SIG-M5 (cell line): ENCODE results near the gene GRM7.
"Not testable (repeated sequence)": the region's sequence is repeated elsewhere in the genome, so short reads cannot be mapped to it uniquely, and the experiment has no call there.

Source experiments
- DNase-seq: peaks from one replicate; lab custom pipeline; 2025; lab: John Stamatoyannopoulos, UW

Gene GRM7

DNA sequence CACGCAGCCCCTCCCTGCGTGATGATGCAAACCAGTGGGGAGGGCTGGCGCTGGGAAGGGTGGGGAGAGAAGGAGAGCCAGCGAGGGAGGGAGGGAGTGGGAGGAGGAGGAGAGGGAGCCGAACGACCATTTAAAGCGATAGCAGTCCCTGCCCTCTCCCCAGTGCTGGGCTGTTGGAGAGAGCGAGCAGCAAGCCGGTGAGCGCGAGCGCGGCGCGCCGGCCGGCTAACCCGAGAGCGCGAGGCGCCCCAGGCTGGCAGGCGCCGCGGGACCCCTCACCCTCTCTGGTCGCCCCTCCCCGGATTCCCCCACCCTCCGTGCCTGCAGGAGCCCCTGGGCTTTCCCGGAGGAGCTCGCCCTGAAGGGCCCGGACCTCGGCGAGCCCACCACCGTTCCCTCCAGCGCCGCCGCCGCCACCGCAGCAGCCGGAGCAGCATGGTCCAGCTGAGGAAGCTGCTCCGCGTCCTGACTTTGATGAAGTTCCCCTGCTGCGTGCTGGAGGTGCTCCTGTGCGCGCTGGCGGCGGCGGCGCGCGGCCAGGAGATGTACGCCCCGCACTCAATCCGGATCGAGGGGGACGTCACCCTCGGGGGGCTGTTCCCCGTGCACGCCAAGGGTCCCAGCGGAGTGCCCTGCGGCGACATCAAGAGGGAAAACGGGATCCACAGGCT lies at the start of gene GRM7:
GRM7 (plus strand) TSS at position 162 of the 671 bp plus-strand sequence.
- DNase-seq, result no peak

DNA sequence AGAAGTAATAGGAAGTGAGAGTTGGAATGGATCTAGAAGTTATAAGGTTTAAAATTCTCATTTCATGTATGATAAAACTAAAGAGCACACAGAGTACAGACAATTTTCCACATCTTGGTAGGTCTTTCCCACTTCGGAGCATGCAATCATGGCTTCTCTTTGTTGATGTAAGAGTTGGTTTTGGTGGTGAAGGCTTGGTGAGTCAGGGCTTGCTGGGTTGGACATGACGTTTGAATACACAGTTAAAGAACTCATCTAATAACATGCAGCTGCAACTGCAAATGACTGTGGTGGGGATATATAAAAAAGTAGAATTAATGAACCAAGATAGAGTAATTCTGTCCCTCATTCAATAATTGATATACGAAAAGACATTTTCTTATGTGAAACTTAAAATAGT lies 39.5 kb upstream of the GRM7 start:
- no peak for DNase-seq

DNA sequence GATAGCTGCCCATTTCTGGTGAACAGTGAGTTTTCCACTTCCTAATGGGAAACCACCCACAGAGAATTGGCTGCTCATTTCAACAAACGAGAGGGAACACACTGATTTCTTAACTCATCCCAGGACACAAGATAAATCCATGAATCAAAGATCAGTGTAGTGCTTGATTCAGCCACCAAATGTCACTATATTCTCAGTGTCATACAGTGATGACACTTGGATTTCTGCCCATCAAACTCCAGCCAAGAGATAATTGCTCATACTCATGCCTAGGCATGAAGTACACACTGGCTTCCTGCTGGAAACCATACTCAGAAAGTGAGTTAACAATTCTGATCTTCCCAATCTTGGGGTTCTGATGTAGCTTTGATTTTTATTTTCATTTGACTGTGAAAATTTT lies 35.4 kb upstream of the GRM7 start:
- no peak for DNase-seq

DNA sequence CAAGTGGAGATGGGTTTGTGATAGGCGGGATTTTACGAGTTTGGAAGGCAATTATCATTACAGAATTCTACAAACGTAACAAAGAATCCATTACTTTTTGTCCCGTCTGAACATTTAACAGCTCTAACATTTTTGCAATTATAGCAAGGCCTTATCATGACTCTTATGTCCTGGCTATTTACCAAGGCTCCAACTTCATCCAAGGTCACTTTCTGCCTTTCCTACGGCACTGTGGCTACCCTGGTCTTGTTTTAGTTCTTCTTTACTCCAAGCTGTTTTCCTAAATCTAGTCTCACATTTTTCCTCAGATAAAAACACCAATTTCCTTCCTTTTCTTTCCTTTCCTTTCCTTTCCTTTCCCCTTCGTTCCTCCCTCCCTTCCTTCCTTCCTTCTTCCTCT lies 33.5 kb upstream of the GRM7 start:
- no peak for DNase-seq

DNA sequence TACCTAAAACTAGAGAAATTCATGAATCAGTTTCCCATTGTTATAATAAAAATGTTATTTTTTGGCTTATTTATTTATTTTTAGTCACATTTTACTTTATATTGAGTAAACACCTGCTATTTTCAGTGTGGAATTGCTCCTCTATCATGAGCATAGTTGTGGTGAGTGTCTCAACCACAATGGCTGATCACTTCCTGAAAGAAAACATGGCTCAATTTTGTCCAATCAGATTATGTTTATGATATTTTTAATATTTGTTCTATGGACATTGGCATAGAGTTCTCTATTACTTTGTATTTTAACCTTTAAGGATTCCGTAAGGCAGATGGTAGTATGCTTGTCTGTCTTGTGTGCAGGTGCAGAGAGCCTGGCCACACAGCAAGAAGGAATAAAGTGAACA lies 16.2 kb upstream of the GRM7 start:
- no peak for DNase-seq

DNA sequence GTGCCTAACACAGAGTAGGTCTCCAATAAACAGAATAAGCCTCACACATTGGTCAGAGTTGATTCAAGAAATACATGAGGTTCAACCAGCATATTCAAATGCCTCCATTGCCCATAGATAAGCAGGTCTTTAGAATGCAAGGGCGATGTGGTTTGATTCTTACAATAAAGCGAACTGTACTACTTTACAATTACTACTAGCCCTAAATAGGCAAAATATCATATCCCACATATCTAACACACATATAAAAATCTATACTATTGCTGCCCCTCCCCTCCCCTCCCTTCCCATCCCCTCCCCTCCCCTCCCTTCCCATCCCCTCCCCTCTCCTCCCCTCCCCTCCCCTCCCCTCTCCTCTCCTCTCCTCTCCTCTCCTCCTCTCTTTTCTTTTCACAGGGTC lies 6.7 kb upstream of the GRM7 start:
- DNase-seq, result no peak

DNA sequence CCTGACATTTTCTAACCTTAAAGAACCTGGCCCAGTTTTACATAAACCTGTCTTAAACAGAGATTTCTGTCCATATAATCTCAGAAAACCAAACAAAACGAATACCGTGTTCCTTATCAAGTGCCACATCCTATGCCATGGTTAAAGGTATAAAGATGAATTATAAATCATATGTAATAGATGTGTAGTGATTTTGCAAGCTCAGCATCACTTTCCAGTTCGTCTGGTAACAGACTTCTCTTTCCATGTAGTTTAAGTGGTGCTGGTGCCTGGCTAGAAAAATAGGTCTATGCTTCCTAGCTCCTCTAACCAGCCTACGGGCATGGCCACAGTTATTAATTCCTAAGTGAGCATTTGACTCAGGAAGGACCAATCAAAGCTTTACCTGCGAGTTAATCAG lies 3.4 kb upstream of the GRM7 start:
- no peak for DNase-seq

DNA sequence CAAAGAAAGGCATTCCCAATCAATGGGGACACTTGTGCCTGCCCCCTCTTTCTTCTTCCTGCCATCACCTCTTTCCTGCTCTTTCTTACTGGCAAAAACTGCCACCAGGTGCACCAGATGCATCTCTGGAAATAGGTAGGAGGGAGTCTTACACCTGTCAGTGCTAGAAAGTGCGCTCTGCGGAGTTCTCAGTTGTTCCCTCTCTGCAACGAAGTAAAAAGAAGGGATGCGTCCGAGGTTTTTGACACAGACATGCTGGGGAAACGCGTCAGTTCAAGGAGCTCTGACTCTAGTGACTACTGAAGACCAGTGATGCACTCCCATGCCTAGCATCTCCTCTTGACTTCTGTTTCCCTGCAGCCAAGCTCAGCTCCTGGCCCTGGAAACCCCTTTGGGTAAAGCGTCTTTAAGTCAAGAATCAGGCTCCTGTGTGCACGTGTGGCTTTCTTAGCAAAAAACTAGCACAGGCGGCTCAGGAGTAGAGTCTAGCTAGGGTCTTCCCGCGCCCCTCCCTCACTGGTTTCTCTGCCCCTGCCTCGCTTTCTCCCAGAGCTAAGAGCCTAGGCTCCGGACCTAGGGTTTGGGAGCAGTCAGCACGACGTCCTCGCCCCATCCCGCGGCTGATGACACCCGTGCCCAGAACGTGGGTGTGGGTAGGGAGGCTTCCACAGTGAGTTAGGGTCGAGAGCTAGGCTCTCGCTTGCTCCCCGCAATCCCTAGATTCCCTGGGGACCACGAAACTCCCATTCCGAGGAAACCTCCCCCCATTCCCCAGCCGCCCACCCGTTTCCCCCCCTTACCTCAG lies 564 bp upstream of the GRM7 start:
- no peak for DNase-seq

DNA sequence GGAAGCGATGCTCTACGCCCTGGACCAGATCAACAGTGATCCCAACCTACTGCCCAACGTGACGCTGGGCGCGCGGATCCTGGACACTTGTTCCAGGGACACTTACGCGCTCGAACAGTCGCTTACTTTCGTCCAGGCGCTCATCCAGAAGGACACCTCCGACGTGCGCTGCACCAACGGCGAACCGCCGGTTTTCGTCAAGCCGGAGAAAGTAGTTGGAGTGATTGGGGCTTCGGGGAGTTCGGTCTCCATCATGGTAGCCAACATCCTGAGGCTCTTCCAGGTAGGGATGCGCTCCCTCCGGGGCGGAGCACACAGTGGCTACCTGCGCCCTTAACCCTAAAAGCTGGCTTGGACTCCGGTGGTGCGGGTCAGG lies 698 bp downstream of the GRM7 start:
- no peak for DNase-seq

DNA sequence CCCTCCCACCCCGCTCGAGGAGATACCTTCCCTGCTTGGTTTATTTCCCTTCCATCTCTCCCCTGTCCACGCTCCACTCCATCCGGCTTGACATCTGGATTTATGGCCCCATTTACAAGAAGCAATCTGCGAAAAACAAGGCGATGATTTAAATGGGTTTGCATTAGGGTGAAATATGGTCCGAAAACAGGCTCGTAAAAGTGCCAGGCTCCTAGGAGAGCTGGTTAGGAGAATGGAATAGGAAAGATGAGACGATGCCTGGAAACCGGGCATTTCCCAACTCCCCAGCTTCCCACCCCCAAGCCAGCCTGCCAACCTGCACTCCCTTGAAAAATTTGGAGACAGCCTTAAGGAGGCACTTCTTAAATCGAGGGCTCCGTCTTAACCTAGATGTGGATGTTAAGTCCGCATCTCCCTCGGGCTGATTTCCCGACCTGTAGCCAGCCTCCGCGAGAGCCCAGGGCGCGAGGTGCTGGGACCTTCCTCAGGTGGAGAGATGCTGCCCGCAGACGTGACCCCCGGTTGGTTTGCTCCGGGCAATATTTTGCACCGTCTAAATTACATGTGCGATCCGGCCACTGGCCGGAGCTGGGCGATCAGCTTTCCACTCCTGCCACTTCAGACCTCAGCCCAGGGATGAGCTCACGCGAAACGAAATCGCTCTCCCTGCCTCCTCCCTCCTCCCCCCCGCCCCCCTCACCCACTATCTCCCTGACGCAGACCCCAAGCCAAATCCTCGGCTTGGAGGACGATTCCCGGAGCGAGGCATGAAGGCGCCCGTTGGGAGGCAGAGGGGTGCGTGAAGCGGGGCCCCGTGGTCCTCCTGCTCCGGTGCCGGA lies 1.3 kb downstream of the GRM7 start:
- DNase-seq, result no peak

DNA sequence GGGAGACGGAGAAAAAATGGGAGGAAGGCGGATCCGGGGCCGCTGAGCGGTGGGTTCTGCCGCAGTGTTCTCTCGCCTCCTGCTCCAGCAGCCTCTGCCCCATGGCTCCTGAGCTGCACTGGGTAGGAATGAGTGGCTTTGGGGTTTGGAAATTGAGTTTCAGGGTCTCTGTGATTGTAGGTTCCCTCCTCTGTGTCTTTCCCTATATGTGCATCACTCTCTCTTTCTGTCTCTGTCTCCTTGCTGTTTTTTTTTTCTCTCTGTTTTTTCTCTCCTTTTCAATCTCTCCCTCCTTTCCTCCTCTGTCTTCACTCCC lies 1.9 kb downstream of the GRM7 start:
- DNase-seq, result no peak

DNA sequence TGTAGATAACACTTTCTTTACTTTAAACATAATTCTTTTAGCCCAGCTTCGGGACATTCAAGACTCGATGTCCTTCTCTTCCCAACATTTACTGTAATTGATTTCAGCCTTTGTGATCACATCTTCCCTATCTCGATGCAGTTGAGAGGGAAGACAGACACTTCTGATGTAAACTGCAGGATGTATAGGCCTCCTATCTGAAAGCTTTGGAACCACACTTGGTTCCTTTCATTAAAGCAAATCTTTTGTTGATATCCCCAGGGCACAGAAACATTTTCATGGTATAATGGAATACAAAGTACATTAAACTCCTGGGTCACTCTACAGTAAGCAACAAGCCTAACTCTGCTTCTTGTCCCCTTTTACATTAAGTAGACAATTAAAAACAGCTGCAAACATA lies 6.4 kb downstream of the GRM7 start:
- no peak for DNase-seq

DNA sequence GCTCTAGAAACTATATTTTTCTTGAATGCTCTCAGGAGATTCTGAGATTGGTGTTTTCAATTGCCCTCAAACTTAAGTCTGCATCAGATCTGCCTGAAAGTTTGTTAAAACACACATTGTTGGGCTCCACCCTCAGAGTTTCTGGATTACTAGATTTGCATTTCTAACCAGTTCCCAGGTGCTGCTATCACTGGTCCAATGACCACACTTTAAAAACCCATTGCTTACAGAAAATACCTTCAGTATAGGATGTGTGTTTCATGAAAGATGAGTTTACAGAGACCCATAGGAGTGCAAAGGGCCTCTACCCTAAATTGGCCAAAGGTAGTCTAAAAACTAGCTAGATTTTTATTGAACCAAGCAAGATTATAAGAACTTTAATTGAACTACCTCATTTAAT lies 17.8 kb downstream of the GRM7 start:
- DNase-seq, result no peak

DNA sequence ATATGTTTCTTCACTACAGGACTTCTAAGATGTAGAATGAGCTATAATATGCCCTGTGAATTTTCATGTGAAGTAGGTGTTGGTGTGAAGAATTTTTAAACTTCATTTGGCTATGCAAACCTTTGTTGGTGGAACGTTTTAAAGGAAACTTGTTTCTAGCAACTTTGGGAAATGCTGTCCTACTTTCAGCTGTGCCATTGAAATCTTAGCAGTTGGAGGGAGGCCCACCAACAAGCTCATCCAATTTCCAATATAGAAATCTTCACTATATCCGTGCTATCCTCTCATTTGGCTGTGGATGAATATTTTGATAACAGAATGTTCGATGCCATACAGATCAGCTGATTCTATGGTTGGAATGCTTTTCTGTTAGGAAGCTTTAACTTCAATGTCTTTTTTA lies 51.3 kb downstream of the GRM7 start:
- DNase-seq, result no peak

DNA sequence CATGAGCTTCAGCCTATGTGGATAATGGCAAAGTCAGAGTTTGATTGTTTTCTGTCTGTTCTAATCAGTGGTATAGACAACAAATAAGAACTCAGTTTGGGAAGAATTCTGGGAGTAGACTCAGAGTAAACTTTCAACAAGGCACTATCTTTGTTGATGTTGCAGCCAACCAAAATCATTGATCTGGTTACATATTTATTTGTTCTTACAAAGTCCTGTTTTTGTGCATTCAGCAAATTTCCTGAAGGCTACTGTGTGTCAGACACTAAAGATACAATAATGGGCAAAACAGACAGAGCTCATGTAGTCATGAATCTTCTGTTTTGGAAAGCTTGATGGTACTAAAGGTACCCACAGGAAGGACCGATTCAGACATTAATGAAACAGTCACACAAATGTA lies 55.0 kb downstream of the GRM7 start:
- DNase-seq, result no peak

DNA sequence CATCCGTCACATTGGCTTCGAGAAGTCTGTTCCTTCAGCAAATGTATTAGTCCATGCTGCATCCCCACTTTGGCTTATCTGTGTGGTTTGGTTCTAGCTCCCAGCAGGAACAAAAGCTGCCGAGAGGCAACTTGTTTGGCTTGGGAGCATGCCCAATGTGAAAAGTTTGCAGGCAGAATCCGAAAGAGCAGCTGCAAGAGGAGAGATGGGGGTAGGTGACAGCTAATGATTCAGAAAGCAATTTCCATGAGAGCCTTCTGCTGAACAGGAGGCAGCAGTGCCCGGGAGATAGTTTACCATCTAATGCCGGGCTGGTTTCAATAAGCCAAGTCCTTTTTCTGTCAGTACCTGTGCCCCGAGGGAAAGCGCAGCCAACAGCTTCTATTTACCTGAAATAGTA lies 60.2 kb downstream of the GRM7 start:
- no peak for DNase-seq

DNA sequence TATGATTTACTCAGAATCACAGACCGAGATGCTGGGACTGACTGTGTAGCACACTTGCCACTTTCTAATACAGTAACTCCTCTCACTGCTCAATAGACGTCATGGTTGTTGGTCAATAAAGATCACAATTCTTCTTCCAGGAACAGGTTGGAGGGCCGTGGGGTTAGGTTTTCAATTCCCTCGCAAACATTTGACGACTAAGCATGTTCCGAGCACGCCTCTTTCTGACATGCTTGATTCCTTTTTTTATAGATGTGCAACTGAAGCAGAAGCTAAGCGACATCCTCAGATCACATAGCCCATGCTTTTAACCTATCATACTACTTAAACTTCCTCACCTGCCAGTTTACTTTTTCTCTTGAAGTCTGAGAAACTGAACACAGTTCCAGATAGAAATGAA lies 61.0 kb downstream of the GRM7 start:
- no peak for DNase-seq

DNA sequence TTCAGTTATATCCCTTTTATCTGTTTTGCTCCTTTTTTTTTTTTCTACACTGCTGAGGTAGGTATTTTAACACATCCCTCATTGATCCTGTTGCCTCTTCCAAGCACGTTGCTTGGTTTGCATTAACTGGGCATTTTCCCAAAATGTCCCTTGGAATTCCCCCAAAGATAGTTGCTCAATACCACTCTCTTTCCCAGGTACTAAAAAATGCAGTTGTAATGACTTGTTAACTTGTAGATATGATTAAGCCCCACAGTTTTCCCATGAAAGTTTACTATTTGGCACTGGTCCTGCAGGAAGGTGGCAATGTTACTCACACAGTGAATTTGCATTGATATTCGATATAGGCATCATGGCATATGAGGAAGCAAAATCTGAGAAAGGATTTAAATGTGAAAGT lies 67.1 kb downstream of the GRM7 start:
- no peak for DNase-seq

DNA sequence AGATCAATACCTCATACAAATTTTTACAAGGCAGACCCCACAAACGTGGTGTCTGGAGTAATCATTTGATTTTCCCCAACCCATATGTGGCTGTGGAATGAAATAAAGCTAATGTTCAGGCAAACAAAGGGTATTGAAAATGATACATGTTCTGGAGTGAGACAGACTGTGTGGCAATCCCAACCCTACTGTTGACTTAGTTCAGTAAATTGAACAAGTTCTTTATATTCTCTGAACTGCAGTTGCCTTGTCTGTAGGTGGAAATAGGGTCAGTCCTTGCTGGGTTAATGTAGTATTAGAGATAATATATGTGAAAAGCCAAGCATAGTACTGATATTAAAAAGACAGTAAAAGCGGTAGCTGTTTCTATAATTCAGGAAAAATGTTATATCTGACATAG lies 69.0 kb downstream of the GRM7 start:
- no peak for DNase-seq

DNA sequence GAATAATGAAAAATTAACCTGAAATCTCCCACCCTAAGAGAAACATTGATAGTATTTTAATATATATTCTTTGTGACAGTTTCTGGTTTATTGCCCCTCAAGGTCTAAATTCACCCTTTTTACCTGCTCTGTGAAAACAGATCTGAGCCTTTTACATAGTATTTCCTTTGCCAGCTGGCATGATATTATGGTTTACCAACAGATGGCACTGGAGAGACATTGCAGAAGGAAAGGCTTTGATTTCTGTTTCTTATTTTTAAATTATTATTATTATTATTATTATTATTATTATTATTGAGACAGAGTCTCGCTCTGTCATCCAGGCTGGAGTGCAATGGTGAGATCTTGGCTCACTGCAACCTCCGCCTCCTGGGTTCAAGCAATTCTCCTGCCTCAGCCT lies 74.5 kb downstream of the GRM7 start:
- not testable (repeated sequence) for DNase-seq

DNA sequence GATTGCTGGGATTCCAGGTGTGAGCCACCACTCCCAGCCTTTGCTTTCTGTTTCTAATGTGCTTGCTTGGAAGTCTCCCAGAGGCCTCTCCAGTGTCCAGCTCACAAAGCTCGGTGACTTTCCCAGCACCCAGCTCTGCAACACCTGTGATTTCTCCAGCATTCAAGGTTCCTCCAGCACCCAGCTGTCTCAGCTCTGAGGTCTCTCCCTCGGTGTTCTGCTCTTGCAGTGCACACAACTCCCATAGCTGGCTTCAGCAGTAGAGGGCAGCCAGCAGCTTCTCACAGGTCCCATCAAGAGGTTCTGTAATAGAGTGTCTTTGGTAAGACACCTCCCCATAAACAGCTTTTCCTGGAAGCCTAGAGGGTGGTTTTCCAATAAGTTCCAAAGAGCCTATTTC lies 75.1 kb downstream of the GRM7 start:
- no peak for DNase-seq

DNA sequence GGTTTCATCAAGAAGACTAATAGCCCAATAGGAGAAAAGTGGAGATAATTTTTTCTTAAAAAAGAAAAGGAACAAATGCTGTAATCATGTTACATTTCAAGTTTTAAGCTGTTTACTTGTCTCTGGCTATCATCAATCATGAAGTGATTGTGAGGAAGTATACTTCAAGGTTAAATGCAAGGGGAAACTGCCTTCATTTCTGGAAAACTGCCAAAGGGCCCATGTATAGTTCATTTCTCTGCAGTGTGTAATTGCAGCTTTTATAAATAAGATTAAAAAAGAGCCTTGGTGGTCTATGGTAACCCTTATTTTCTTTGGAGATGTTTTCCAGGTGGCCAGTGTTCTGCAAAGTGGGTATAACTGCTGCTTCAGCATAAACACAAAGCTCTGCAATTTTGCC lies 101.9 kb downstream of the GRM7 start:
- no peak for DNase-seq

DNA sequence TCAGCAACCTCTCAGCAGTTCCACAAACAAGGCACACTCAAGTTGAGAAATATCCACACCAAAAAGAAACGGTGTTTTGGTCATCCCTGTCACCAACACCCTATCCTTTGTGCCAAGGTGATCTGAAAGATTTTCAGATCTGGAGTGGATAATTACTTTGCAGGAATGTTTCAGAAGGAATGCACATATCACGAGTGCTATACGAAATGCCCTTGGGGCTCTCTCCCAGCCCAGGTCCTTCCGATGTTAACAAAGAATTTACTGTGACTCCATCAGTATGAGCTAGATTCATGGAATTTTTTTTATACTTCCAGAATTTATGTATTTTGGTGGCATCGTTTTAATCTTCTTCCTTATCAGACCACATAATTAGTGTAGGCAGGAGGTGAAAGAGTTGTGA lies 105.0 kb downstream of the GRM7 start:
- no peak for DNase-seq
